H1 (cell line): ENCODE data around the gene FAM174A. TPM values are rescaled to one million over a fixed set of nuclear protein-coding genes. Genes with fewer than 3 reads are reported as not detected.

Experiments used
- CTCF ChIA-PET: fragments of 300-600 bp; sonication (Branson Sonifier 250); formaldehyde crosslinking; loops from one replicate; lab custom pipeline; 2021; ENCODE audit not compliant: partially characterized antibody; lab: Charles Lee
- POLR2A ChIA-PET: fragments of 300-600 bp; sonication (Branson Sonifier 250); formaldehyde crosslinking; loops from one replicate; lab custom pipeline; 2021; ENCODE audit warnings: inconsistent platforms; ENCODE audit not compliant: partially characterized antibody; lab: Charles Lee
- DNase-seq, 2 experiments: peaks; one replicate each; pipeline versions ENCODE4 v3.0.0 to v3.0.0-alpha.2; 2010 to 2022; ENCODE audit warnings: low spot score in 2 of 2, low read depth in 1 of 2, mixed read lengths in 1 of 2
- FAIRE-seq: peaks from 2 replicates; lab custom pipeline; 2011; peaks lifted over from hg19 to GRCh38; lab: Jason Lieb, UNC
- H2AFZ ChIP-seq: 2 replicates; pipeline ENCODE4 v1.8.1; 2012; ENCODE audit warnings: low read length, inconsistent platforms
- H2AK5ac ChIP-seq: 2 replicates; pipeline ENCODE4 v1.6.1; 2013; ENCODE audit warnings: low read depth, low read length
- H2BK120ac ChIP-seq: replicated peaks from 2 replicates; pipeline ENCODE3; 2013; ENCODE audit warnings: low read depth, low read length, inconsistent platforms
- H2BK12ac ChIP-seq: 2 replicates; pipeline ENCODE4 v1.6.1; 2013; ENCODE audit warnings: low read depth, low read length
- H2BK15ac ChIP-seq: 2 replicates; pipeline ENCODE4 v1.6.1; 2013; ENCODE audit warnings: low read length
- H2BK20ac ChIP-seq: 2 replicates; pipeline ENCODE4 v1.6.1; 2013; ENCODE audit warnings: low read length
- H2BK5ac ChIP-seq: 2 replicates; pipeline ENCODE4 v1.6.1; 2013; ENCODE audit warnings: low read depth, low read length
- H3K14ac ChIP-seq: 2 replicates; pipeline ENCODE4 v1.6.1; 2013; ENCODE audit warnings: inconsistent platforms; ENCODE audit not compliant: insufficient read length
- H3K18ac ChIP-seq: 2 replicates; pipeline ENCODE4 v1.6.1; 2013; ENCODE audit warnings: low read length; ENCODE audit errors: extremely low read depth
- H3K23ac ChIP-seq: 2 replicates; pipeline ENCODE4 v1.6.1; 2013; ENCODE audit warnings: inconsistent platforms; ENCODE audit not compliant: insufficient read length
- H3K23me2 ChIP-seq: 2 replicates; pipeline ENCODE4 v1.6.1; 2013; ENCODE audit warnings: low read depth, low read length
- H3K27ac ChIP-seq: 2 replicates; pipeline ENCODE4 v1.6.1; 2011; ENCODE audit warnings: low read depth, low read length, inconsistent platforms
- H3K27me3 ChIP-seq, 4 experiments: replicated peaks in 1 of 4; 1 replicate in 1 of 4; 2 replicates in 3 of 4; pipeline versions ENCODE4 v1.6.1 to v1.8.1; 2011 to 2013; ENCODE audit warnings: low read length in 3 of 4, mild to moderate bottlenecking in 3 of 4, inconsistent platforms in 2 of 4, mixed read lengths in 2 of 4, moderate library complexity in 1 of 4; ENCODE audit not compliant: control insufficient read depth in 3 of 4, insufficient read depth in 3 of 4; ENCODE audit errors: extremely low read depth in 1 of 4
- H3K36me3 ChIP-seq, 4 experiments: 2 replicates each; pipeline versions ENCODE4 v1.6.1 to v1.8.1; 2011 to 2013; ENCODE audit warnings: mild to moderate bottlenecking in 4 of 4, low read length in 3 of 4, moderate library complexity in 2 of 4, control low read depth in 1 of 4, inconsistent platforms in 1 of 4; ENCODE audit not compliant: insufficient read depth in 4 of 4, control insufficient read depth in 2 of 4
- H3K4ac ChIP-seq: replicated peaks from 2 replicates; pipeline ENCODE3; 2013; ENCODE audit warnings: low read length, low read depth, mixed read lengths, inconsistent platforms; ENCODE audit not compliant: insufficient read length
- H3K4me1 ChIP-seq, 4 experiments: replicated peaks in 1 of 4; 1 replicate in 1 of 4; 2 replicates in 3 of 4; pipeline versions ENCODE4 v1.6.1 to v1.8.1; 2011 to 2013; ENCODE audit warnings: low read length in 3 of 4, inconsistent platforms in 2 of 4, mixed read lengths in 1 of 4; ENCODE audit not compliant: insufficient read depth in 4 of 4, control insufficient read depth in 3 of 4
- H3K4me2 ChIP-seq, 2 experiments: 2 replicates each; pipeline versions ENCODE4 v1.6.1 to v1.8.1; 2011 to 2013; ENCODE audit warnings: low read depth in 2 of 2, low read length in 2 of 2, control low read depth in 1 of 2, inconsistent platforms in 1 of 2, mild to moderate bottlenecking in 1 of 2; ENCODE audit not compliant: insufficient read depth in 1 of 2
- H3K4me3 ChIP-seq, 4 experiments: fragments of 200-600, 300-600 bp in 1 of 4; sonication (generic), shearing (Covaris generic), sonication (Bioruptor Twin) in 1 of 4; 2 replicates each; pipeline versions ENCODE4 v1.5.1 to v1.8.1; 2011 to 2016; ENCODE audit warnings: low read length in 4 of 4, low read depth in 3 of 4, control low read depth in 2 of 4, inconsistent platforms in 2 of 4, mild to moderate bottlenecking in 2 of 4, mixed read lengths in 1 of 4, moderate library complexity in 1 of 4; ENCODE audit not compliant: insufficient read depth in 2 of 4; ENCODE audit errors: extremely low read depth in 1 of 4
- H3K56ac ChIP-seq: replicated peaks from 2 replicates; pipeline ENCODE3; 2013; ENCODE audit warnings: low read depth, mild to moderate bottlenecking, mixed read lengths, low read length, inconsistent platforms; ENCODE audit not compliant: insufficient read length
- H3K79me1 ChIP-seq: 2 replicates; pipeline ENCODE4 v1.6.1; 2013; ENCODE audit warnings: low read depth, low read length, control low read depth
- H3K79me2 ChIP-seq, 2 experiments: 2 replicates each; pipeline versions ENCODE4 v1.6.1 to v1.8.1; 2012 to 2013; ENCODE audit warnings: low read length in 2 of 2, mild to moderate bottlenecking in 2 of 2, inconsistent platforms in 1 of 2; ENCODE audit not compliant: insufficient read depth in 2 of 2, control insufficient read depth in 1 of 2
- H3K9ac ChIP-seq, 4 experiments: replicated peaks in 1 of 4; 1 replicate in 1 of 4; 2 replicates in 3 of 4; pipeline versions ENCODE4 v1.6.1 to v1.8.1; 2011 to 2013; ENCODE audit warnings: low read depth in 3 of 4, low read length in 3 of 4, control low read depth in 2 of 4, mild to moderate bottlenecking in 2 of 4, moderate library complexity in 2 of 4, inconsistent platforms in 1 of 4; ENCODE audit errors: extremely low read depth in 1 of 4
- H3K9me3 ChIP-seq, 2 experiments: 2 replicates each; pipeline versions ENCODE4 v1.6.1 to v1.8.1; 2012 to 2013; ENCODE audit warnings: mild to moderate bottlenecking in 2 of 2, moderate library complexity in 2 of 2, control low read depth in 1 of 2, inconsistent platforms in 1 of 2, low read depth in 1 of 2, low read length in 1 of 2, mixed read lengths in 1 of 2; ENCODE audit not compliant: insufficient read depth in 2 of 2
- H4K20me1 ChIP-seq, 2 experiments: replicated peaks in 1 of 2; 2 replicates each; pipeline versions ENCODE3 to v1.8.1; 2011 to 2013; ENCODE audit warnings: inconsistent platforms in 2 of 2, low read length in 2 of 2, mild to moderate bottlenecking in 1 of 2; ENCODE audit not compliant: insufficient read depth in 2 of 2, control insufficient read depth in 1 of 2
- H4K5ac ChIP-seq: 2 replicates; pipeline ENCODE4 v1.6.1; 2013; ENCODE audit warnings: low read length, low read depth, mixed read lengths, inconsistent platforms; ENCODE audit not compliant: insufficient read length
- H4K8ac ChIP-seq: 2 replicates; pipeline ENCODE4 v1.8.0; 2013; ENCODE audit warnings: mild to moderate bottlenecking, moderate library complexity, low read length, inconsistent platforms; ENCODE audit not compliant: insufficient read depth; ENCODE audit errors: extremely low read depth
- H4K91ac ChIP-seq: replicated peaks from 2 replicates; pipeline ENCODE3; 2013; ENCODE audit warnings: low read length, mixed read lengths, inconsistent platforms; ENCODE audit not compliant: insufficient read length
- ATF3 ChIP-seq: IDR thresholded peaks from 2 replicates; pipeline ENCODE4 v1.6.1; 2011; ENCODE audit warnings: low read depth, mild to moderate bottlenecking, low read length; ENCODE audit not compliant: insufficient read depth
- SAP30 ChIP-seq: fragments of 300-600 bp; sonication (generic); IDR thresholded peaks from 2 replicates; pipeline ENCODE4 v1.7.1; 2012; ENCODE audit warnings: low read length, moderate library complexity, mild to moderate bottlenecking, inconsistent platforms; ENCODE audit not compliant: insufficient read depth, insufficient replicate concordance
- SP1 ChIP-seq: IDR thresholded peaks from 2 replicates; pipeline ENCODE4 v1.6.1; 2011; ENCODE audit warnings: low read depth, low read length
- ZNF274 ChIP-seq: IDR thresholded peaks from 2 replicates; pipeline ENCODE4 v1.7.0; 2012; ENCODE audit warnings: low read length, borderline replicate concordance; ENCODE audit errors: extremely low read depth
- WGBS, 2 experiments: shearing (Covaris generic) in 1 of 2; methylation state at CpG; one replicate each; pipeline versions ENCODE4 v1.1.6 to v1.1.7; 2013 to 2015; ENCODE audit warnings: low lambda C conversion rate in 2 of 2, mixed read lengths in 2 of 2, inconsistent platforms in 1 of 2, low coverage in 1 of 2, missing lambda C conversion rate in 1 of 2; ENCODE audit not compliant: insufficient replicate concordance in 2 of 2, insufficient coverage in 1 of 2, insufficient read length in 1 of 2; ENCODE audit errors: extremely low coverage in 1 of 2, missing lambda C conversion rate in 1 of 2; 5-methylcytosine and 5-hydroxymethylcytosine counted together
- polyA plus RNA-seq, 7 experiments: library from polyadenylated mRNA; depleted of rRNA in 3 of 7; stranded (reverse) in 5 of 7; unstranded in 2 of 7; fragments of >200 nt in 5 of 7; fragments of 200-250 nt in 2 of 7; gene quantifications; 1 replicate in 5 of 7; 2 replicates in 1 of 7; 4 replicates in 1 of 7; pipeline versions ENCODE4 v1.2.1 to v1.2.3, GENCODE V29; 2011 to 2013; ENCODE audit warnings: missing spikeins in 2 of 7, mixed read lengths in 2 of 7
- total RNA-seq: library from RNA; stranded (reverse); fragmentation: NEBNext Ultra II Directional; extraction: Animal tissue kit (Norgen Biotek cat#: 25700); gene quantifications from 2 replicates; pipeline ENCODE4 v1.2.1, GENCODE V29; 2021

FAM174A gene
- total and polyA plus RNA-seq, 2 of the 8 experiments (the other 6 are each of a cell fraction or from before 2014, with no cell fraction given) = 3.9 to 5.3 TPM

DNA sequence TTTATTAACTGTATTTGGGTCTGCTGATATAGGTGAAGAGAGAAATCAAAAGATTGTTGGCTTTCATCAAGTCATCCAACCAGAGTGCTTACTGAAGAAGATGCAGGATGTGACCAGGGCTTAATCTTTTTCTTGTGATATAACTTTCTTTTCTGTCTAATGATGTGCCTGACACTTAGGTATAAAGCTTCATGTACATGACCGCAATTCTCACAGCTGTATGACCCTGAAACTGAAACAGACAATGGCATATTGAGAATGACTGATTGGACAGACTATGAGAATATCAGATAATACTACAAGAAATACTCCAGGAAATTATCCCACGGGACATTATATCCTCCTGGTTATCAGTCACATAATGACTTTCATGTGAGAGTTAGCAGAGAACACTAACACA, 32.5 kb upstream of the FAM174A start:
- no peaks in the 10 kb centered on the region for H3K27me3 ChIP-seq
- 100% methylated on average over 2 of the region's 2 CpGs; no CpG with 5 or more reads in 1 of the 2 experiments for WGBS, 2 experiments
- no peak overlapping the region for H3K4me3 ChIP-seq
- no peak overlapping the region for H3K27ac ChIP-seq
- no peak overlapping the region for H3K14ac ChIP-seq
- no peaks in the 10 kb centered on the region for H3K23me2 ChIP-seq
- H3K79me2 ChIP-seq = no peaks in the 10 kb centered on the region
- ChIA-PET CTCF (no interaction called here), POLR2A (no interaction called here)
- H3K9ac ChIP-seq = no peak overlapping the region
- no peak overlapping the region for H4K91ac ChIP-seq
- no peaks in the 10 kb centered on the region for H3K36me3 ChIP-seq
- no peak overlapping the region for H2AFZ ChIP-seq
- no peak overlapping the region for H2BK120ac ChIP-seq
- H3K9me3 ChIP-seq = no peaks in the 10 kb centered on the region
- no peaks in the 10 kb centered on the region for H3K79me1 ChIP-seq
- H4K5ac ChIP-seq = no peak overlapping the region
- no peak for FAIRE-seq
- H3K4me2 ChIP-seq = no peak overlapping the region
- no peaks in the 10 kb centered on the region for H3K4me1 ChIP-seq
- TF ChIP-seq ATF3 (no peak), SAP30 (no peak), SP1 (no peak), ZNF274 (no peak)
- TF ChIP-seq, all 59 proteins: peak for 0
- no peak overlapping the region for H3K23ac ChIP-seq
- H2BK15ac ChIP-seq = no peak overlapping the region
- no peak overlapping the region for H3K18ac ChIP-seq
- no peak overlapping the region for H3K56ac ChIP-seq
- no peaks in the 10 kb centered on the region for H4K20me1 ChIP-seq
- DNase-seq = no peak
- no peak overlapping the region for H2BK5ac ChIP-seq
- no peak overlapping the region for H2BK12ac ChIP-seq
- H4K8ac ChIP-seq = no peak overlapping the region
- no peak overlapping the region for H3K4ac ChIP-seq
- no peak overlapping the region for H2BK20ac ChIP-seq
- H2AK5ac ChIP-seq = no peak overlapping the region
